ENCODE results near the gene CCDC33.

DNA sequence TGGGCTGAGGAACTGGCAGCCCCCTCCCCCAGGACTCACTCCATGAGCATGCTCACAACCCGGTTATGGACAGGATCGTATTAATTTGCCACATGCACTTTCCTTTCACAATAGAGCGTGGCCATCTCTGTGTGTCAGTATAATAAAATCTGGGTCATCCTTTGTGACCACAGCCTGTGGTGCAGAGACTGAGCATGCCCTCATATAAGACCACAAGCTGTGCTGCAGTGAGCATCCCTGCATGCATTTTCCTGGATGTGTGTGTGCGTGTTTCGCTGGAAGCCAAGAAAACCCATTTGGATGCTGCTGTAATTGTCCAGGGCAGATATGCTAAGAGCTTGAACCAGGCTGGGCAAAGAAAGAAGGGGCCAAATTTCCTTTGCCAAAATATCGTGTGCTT, 91.6 kb downstream of the CCDC33 start:
- TF ChIP-seq, protein P1, sequence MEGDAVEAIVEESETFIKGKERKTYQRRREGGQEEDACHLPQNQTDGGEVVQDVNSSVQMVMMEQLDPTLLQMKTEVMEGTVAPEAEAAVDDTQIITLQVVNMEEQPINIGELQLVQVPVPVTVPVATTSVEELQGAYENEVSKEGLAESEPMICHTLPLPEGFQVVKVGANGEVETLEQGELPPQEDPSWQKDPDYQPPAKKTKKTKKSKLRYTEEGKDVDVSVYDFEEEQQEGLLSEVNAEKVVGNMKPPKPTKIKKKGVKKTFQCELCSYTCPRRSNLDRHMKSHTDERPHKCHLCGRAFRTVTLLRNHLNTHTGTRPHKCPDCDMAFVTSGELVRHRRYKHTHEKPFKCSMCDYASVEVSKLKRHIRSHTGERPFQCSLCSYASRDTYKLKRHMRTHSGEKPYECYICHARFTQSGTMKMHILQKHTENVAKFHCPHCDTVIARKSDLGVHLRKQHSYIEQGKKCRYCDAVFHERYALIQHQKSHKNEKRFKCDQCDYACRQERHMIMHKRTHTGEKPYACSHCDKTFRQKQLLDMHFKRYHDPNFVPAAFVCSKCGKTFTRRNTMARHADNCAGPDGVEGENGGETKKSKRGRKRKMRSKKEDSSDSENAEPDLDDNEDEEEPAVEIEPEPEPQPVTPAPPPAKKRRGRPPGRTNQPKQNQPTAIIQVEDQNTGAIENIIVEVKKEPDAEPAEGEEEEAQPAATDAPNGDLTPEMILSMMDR (IDR thresholded peaks at IDR 0.05), result no peak
- TF ChIP-seq POLR2A (IDR thresholded peaks at IDR 0.05), result no peak
- TF ChIP-seq EP300 (IDR thresholded peaks at IDR 0.05), result no peak
- no peak for TF ChIP-seq POLR2AphosphoS5 (IDR thresholded peaks at IDR 0.05)
